IPS-15b (cell line): ENCODE data around the gene FOLR3.
"Not testable (repeated sequence)": the region's sequence is repeated elsewhere in the genome, so short reads cannot be mapped to it uniquely, and the experiment has no call there.

Source experiments
- H3K27me3 ChIP-seq: one replicate; pipeline ENCODE4 v1.6.1; 2013; ENCODE audit warnings: low read length; ENCODE audit not compliant: control insufficient read depth, insufficient read depth
- H3K36me3 ChIP-seq: one replicate; pipeline ENCODE4 v1.6.1; 2013; ENCODE audit warnings: low read length; ENCODE audit not compliant: control insufficient read depth, insufficient read depth
- H3K4me1 ChIP-seq: one replicate; pipeline ENCODE4 v1.6.1; 2013; ENCODE audit warnings: mild to moderate bottlenecking, low read length; ENCODE audit not compliant: control insufficient read depth, insufficient read depth
- H3K4me3 ChIP-seq: one replicate; pipeline ENCODE4 v1.5.1; 2013; ENCODE audit warnings: low read depth, low read length
- H3K9ac ChIP-seq: one replicate; pipeline ENCODE4 v1.6.1; 2013; ENCODE audit warnings: low read depth, mild to moderate bottlenecking, low read length
- H3K9me3 ChIP-seq: one replicate; pipeline ENCODE4 v1.6.1; 2013; ENCODE audit warnings: mild to moderate bottlenecking, low read length; ENCODE audit not compliant: control insufficient read depth, insufficient read depth

FOLR3 gene

DNA sequence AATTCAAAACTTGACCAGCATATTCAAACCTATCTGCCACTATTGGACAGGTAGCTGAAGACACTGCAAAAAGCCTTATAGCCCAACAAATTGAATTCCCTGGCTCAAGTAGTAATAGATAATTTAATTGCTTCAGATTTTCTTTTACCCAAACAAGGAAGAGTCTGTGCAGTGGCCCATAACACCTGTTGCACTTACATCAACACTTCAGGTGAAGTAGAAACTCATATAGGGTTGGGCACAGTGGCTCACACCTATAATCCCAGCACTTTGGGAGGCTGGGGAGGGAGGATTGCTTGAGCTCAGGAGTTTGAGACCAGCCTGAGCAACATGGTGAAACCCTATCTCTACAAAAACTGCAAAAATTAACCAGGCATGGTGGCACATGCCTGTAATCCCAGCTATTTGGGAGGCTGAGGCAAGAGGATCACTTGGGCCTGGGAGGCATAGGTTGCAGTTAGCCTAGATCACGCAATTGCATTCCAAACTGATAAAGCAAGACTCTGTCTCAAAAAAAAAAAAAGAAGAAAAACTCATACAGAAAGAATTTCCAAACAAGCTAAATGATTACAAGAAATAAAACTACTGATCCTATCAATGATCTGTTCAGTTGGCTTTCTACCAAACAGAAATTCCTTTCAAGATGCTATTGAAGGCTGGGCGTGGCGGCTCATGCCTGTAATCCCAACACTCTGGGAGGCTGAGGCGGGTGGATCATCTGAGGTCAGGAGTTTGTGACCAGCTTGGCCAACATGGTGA, 9.5 kb downstream of the FOLR3 start:
- Histone ChIP-seq H3K9ac (no peak overlapping the region), H3K27me3 (no peaks in the 10 kb centered on the region), H3K4me1 (no peaks in the 10 kb centered on the region), H3K36me3 (no peaks in the 10 kb centered on the region), H3K9me3 (no peaks in the 10 kb centered on the region), H3K4me3 (no peak overlapping the region)

DNA sequence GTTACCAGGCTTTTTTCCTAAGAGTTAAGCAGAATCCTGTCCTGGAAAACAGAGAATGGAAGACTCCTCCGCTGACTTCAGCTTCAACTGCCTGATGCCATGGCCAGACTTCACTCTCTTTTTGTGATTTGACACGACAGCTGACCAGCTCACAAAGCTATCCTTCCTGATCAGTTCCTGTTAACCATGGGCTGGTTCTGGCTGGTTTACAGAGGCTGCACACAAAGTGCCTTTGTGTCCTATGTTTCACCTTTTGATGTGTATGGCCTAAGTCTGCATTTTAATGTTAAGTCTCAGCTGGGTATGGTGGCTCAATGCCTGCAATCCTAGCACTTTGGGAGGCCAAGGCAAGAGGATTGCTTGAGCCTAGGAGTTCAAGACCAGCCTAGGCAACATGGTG, 11.1 kb downstream of the FOLR3 start:
- no peak overlapping the region for H3K9ac ChIP-seq
- no peaks in the 10 kb centered on the region for H3K9me3 ChIP-seq
- H3K36me3 ChIP-seq: no peaks in the 10 kb centered on the region
- H3K4me1 ChIP-seq: no peaks in the 10 kb centered on the region
- H3K4me3 ChIP-seq: no peak overlapping the region
- H3K27me3 ChIP-seq: no peaks in the 10 kb centered on the region

DNA sequence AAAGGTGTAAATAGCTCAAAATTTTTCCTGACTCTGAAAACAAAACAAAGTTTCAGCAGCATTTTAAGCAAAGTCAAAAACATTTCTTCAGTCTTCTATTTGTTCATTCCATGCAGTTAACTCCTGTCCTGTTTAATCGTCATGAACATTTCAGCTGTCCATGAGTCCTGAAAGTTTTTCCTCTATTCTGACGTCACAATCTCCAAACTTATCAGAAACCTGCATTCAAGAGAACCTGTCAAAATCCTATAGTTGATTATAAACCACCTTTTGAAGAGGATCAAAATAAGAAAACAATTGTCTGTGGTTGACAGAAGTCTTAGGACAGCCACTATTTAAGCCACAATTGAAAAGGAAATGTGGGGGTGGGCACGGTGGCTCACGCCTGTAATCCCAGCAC, 15.4 kb downstream of the FOLR3 start:
- H3K27me3 ChIP-seq: no peaks in the 10 kb centered on the region
- H3K9ac ChIP-seq: no peak overlapping the region
- no peaks in the 10 kb centered on the region for H3K4me1 ChIP-seq
- H3K4me3 ChIP-seq: no peak overlapping the region
- no peaks in the 10 kb centered on the region for H3K36me3 ChIP-seq
- H3K9me3 ChIP-seq: no peaks in the 10 kb centered on the region

DNA sequence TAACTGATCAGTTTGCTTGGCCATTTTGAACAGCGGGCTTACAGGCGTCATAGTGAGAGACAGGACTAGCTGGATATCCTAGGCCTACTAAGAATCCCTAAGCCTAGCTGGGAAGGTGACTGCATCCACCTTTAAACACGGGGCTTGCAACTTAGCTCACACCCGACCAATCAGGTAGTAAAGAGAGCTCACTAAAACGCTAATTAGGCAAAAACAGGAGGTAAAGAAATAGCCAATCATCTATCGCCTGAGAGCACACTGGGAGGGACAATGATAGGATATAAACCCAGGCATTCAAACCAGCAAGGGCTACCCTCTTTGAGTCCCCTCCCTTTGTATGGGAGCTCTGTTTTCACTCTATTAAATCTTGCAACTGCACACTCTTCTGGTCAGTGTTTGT, 18.3 kb downstream of the FOLR3 start:
- H3K9me3 ChIP-seq, H3K4me3 ChIP-seq, H3K36me3 ChIP-seq, H3K4me1 ChIP-seq, H3K27me3 ChIP-seq, H3K9ac ChIP-seq: not testable (repeated sequence)

DNA sequence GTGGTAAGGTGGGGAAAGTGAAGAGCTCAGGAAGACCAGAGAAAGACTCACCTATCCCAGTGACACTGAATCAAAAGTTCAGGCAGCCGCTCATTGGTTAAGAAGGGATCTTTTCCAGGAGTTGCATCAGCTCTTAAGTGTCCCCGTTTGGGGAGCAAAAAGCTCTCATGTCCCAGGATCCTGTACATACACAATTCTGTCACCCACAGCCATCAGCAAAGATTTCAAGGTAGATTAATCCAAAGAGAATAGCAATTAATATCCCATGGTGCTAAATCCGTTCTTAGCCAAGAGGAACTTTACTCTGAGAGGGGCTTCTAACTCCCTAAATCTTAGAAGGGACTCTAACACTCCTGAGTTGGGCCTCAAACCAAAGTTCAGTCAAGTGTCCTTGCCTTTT, 19.3 kb downstream of the FOLR3 start:
- Histone ChIP-seq H3K4me1 (no peaks in the 10 kb centered on the region), H3K9ac (no peak overlapping the region)

DNA sequence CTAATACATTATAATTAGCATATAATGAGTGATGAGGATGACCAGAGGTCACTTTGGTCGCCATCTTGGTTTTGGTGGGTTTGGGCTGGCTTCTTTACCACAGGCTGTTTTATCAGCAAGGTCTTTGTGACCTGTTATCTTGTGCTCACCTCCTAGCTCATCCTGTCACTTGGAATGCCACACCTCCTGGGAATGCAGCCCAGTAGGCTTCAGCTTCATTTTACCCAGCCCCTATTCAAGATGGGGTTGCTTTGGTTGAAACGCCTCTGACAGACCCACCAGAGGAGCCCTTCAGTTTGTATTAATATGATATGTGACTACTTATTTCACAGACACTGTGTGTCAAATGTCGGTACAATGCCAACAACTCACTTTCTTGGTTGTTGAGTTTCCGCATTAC, 20.2 kb downstream of the FOLR3 start:
- H3K4me1 ChIP-seq: no peaks in the 10 kb centered on the region
- no peaks in the 10 kb centered on the region for H3K9me3 ChIP-seq
- H3K9ac ChIP-seq: no peak overlapping the region
- no peak overlapping the region for H3K4me3 ChIP-seq
- no peaks in the 10 kb centered on the region for H3K36me3 ChIP-seq
- H3K27me3 ChIP-seq: no peaks in the 10 kb centered on the region

More for the DNA sequence above, 19.3 kb downstream of the FOLR3 start:
- Histone ChIP-seq H3K27me3 (no peaks in the 10 kb centered on the region), H3K36me3 (no peaks in the 10 kb centered on the region), H3K9me3 (no peaks in the 10 kb centered on the region), H3K4me3 (no peak overlapping the region)

DNA sequence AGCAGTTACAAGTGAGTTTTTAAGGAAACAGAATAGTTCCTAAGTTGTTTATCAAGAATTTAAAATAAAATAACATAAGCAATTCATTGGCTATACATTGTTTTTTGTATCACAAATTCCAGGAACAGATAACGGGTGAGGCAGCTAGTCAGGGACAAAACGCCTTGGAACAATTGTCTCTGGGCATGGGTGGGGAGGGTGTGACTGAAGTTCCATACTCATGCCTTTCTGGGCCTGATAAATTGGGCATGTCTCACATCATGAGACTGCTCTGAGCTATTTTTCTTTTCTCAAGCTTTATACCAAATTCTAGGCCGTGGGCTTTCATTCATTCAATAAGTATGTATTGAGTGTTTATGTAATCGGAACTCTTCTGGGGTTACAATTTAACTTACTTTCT, 21.6 kb downstream of the FOLR3 start:
- Histone ChIP-seq H3K4me3 (no peak overlapping the region), H3K27me3 (no peaks in the 10 kb centered on the region), H3K9me3 (no peaks in the 10 kb centered on the region), H3K4me1 (no peaks in the 10 kb centered on the region), H3K9ac (no peak overlapping the region), H3K36me3 (no peaks in the 10 kb centered on the region)

DNA sequence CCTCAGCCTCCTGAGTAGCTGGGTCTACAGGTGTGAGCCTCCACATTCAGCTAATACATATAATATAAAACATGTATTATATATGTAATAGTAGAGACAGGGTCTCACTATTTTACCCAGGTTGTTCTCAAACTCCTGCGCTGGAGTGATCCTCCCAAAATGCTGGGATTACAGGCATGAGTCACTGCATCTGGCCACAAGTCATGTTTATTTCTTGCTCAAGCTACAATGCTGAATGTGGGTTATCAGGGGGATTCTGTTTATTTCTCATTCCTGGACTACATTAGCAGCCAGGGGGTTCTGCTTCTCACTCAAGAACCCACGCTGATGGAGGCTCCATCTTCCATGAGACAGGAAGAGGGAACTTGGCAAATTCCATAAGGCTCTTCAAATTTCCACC, 24.8 kb downstream of the FOLR3 start:
- H3K9me3 ChIP-seq: no peaks in the 10 kb centered on the region
- H3K36me3 ChIP-seq: no peaks in the 10 kb centered on the region
- H3K4me1 ChIP-seq: no peaks in the 10 kb centered on the region
- H3K4me3 ChIP-seq: no peak overlapping the region
- no peaks in the 10 kb centered on the region for H3K27me3 ChIP-seq
- no peak overlapping the region for H3K9ac ChIP-seq

DNA sequence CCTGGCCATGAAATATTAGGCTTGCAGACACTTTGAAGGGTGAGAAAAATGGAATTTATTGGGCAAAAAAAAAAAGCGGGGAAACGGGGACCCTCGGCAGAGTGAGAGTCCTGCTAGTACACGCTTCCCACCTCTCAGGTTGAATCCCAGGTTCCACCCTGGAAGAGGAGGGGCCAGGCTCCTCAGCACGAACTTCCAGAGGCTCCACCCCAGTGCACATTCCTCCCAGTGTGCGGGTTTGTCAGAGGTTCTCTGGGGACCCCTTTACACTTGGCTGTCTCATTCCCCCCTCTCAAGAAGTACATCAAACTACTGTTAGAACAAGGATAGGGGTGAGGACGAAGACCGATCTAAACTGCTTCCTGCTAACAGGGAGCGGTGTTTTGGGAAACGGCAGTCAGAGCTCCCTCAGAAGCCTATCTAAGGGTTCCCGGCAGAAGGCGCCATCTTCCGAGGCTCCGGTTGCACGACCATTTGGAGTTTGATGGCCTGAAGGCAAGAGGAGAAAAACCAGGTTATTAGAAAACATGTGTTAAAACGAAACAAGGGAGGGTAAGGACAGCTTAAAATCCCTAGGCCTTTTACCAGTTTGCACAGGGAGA, 27.5 kb downstream of the FOLR3 start:
- H3K4me3 ChIP-seq: no peak overlapping the region

DNA sequence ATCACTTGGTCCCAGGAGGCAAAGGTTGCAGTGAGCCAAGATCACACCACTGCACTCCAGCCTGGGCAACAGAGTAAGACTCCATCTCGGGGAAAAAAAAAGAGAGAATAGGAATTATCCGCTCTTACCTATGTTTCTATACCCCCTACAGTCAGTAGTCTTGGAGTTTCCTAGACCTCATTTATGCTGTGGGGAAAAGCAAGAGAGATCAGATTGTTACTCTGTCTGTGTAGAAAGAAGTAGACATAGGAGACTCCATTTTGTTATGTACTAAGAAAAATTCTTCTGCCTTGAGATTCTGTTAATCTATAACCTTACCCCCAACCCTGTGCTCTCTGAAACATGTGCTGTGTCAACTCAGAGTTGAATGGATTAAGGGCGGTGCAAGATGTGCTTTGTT, 28.7 kb downstream of the FOLR3 start:
- H3K9ac ChIP-seq, H3K9me3 ChIP-seq, H3K4me3 ChIP-seq, H3K27me3 ChIP-seq, H3K4me1 ChIP-seq, H3K36me3 ChIP-seq: not testable (repeated sequence)

More for the DNA sequence above, 27.5 kb downstream of the FOLR3 start:
- H3K4me1 ChIP-seq: no peaks in the 10 kb centered on the region
- no peaks in the 10 kb centered on the region for H3K36me3 ChIP-seq
- H3K27me3 ChIP-seq: no peaks in the 10 kb centered on the region
- no peak overlapping the region for H3K9ac ChIP-seq
- no peaks in the 10 kb centered on the region for H3K9me3 ChIP-seq

DNA sequence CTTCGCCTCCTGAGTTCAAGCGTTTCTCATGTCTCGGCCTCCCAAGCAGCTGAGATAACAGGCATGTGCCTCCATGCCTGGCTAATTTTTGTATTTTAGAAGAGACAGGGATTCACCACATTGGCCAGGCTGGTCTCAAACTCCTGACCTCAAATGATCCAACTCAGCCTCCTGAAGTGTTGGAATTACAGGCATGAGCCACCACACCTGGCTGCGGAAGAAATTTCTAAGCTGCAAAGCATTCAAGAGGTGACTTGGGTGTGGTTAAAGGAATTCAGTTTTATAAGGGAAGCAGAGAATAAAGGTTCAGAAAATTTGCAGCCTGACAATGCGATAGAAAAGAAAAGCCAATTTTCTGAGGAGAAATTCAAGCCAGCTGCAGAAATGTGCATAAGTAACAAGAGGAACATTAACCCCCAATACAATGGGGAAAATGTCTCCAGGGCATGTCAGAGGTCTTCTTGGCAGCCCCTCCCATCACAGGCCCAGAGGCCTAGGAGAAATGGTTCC, 33.6 kb downstream of the FOLR3 start:
- H3K9me3 ChIP-seq, H3K4me1 ChIP-seq, H3K36me3 ChIP-seq, H3K27me3 ChIP-seq, H3K4me3 ChIP-seq, H3K9ac ChIP-seq: not testable (repeated sequence)

DNA sequence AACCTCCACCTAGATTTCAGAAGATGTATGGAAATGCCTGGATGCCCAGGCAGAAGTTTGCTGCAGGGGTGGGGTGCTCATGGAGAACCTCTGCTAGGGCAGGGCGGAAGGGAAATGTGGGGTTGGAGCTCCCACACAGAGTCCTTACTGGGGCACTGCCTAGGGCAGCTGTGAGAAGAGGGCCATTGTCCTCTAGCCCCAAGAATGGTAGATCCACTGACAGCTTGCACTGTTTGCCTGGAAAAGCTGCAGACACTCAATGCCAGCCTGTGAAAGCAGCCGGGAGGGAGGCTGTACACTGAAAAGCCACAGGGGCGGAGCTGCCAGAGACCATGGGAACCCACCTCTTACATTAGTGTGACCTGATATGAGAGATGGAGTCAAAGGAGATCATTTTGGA, 34.2 kb downstream of the FOLR3 start:
- H3K4me1 ChIP-seq, H3K27me3 ChIP-seq, H3K9ac ChIP-seq: not testable (repeated sequence)

More for the DNA sequence above, 34.2 kb downstream of the FOLR3 start:
- not testable (repeated sequence) for H3K4me3 ChIP-seq, H3K9me3 ChIP-seq, H3K36me3 ChIP-seq
